ENCODE data around the gene CSH2.
A peak's percentile ranks its signal among the peaks of the same experiment; 100 is the strongest.

Gene CSH2

DNA sequence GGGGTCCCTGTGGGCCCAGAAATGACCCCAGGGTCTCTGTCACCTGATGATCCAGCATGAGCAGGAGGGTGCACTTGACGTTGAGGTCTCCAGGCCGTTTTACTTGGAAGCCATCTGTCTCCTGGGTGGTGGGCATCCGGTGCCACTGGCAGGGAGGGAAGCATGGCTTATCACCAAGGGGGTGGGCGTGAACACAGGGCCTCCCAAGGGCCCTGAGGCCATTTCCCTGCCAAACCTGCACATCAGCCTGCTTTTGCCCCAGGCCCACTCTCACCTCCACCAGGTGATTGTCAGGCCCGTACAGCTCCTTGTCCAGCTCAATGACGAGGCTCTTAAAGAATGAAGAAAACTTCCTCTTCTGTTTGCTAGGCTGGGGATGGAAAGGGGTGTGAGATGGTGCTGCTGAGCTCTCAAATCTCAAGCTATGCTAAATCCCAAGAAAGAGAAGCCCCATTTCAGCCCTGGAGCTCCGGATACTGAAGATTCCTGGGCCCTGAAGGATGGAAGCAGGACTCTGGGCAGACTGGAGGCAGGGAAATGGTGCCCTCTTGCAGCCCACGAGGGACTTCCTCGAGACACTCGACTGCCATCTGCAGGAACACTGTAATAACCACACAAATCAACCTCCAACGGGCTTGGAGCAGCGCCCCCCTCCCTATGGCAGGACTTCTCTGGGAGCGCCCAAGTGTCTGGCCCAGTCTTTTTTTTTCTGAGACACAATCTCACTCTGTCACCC is 38.9 kb downstream of the CSH2 start:
- no peak for DNase-seq (ENCODE audit: low read depth)

DNA sequence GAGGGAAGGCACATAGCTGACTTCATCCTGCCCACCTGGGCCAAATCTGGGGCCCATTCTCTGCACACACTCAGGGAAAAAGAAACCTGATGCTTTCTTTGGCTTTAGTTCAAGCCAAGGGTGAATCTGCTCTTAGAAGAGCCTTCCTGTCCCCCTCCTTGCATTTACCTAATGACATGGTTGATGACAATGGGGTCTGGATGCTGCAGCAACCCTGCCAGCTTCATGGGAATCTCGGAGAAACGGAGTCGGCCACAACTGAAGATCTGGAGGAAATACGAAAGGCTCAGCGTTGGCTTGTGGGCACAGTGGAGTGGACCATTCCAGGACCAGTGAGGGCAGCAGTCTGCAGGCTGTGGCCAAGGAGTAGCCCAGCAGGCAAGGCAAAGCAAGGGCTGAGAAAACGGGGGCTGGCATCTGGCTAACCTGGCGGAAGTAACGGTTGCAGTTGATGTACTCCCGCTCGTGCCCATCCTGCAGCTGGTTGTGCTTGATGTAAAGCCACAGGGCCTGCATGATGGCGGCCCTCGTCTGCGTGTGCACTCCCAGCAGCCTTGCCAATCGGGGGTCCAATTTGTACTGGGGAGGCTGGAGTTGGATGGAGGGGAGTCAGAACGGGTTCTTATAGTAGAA is 39.6 kb downstream of the CSH2 start:
- no peak for DNase-seq (ENCODE audit: low read depth)

DNA sequence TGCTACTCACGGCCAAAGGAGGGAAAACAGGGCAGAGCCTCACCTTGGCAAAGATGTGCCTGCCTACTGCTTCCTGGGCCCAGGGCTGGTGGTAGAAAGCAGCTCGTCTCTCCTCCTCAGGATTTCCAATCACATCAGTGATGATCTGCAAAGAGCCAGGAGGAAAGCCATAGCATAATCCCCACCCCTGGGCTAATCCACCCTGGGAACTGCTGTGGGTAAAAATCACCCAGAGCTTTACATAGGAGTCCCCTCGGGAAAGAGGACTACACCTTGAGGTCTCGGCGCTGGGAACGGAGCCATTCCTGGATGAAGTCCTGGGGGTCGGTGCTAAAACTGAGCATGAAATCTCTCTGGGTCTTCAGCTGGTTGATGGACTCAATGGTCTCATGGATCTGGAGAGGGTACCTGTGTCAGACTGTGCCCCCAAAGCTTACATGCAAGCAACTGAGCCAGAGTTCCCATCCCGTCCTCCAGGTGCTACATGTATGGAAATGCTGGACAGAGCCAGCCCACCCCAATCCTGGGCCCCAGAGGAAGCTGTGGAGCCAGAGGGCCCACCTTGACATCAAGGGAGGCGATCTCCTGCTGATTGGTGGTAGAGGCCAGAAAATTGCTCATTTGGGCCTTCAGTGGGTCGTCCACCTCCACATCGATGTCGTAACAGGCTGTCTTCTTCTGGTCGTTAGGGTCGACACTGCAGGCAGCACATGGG is 40.3 kb downstream of the CSH2 start:
- DNase-seq (ENCODE audit: low read depth), result no peak

DNA sequence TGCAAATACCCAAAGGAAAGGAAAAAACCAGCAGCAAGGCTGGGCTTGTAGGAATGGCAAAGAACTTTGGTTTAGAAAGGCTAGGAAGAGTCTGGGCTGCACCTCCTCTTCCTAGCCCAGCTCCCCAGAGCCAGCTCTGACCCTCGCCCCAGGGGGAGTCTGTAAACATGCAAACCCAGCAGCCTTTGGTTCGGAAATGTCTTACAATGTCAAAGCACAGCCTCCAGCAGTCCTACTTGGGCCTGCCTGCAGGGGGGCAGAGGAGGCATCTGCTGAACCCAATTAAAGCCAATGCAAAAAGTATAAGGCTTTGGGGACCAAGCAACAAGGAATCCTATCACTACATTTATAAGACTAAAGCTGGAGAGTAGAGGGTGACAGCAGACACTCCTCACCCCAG is 41.0 kb downstream of the CSH2 start:
- no peak for DNase-seq (ENCODE audit: low read depth)

DNA sequence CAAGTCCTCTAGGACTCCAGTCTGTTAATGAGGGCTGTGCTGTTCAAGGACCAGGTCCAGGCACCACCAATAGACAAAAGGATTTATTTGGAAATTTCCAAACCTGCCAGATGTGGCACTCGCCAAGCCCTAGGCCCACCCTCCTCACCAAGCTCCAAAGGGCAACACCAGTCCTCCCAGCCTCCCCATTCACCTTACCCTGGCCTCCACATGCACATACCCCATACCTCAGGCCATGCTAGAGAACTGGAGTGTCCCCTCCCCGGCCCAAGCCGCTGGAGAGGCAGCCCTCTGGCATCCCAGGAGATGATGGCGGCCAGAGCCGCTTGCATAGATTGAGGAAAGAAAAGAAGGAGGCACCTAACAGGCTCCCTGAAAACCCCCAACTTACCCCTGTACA is 41.5 kb downstream of the CSH2 start:
- DNase-seq (ENCODE audit: low read depth), result no peak

DNA sequence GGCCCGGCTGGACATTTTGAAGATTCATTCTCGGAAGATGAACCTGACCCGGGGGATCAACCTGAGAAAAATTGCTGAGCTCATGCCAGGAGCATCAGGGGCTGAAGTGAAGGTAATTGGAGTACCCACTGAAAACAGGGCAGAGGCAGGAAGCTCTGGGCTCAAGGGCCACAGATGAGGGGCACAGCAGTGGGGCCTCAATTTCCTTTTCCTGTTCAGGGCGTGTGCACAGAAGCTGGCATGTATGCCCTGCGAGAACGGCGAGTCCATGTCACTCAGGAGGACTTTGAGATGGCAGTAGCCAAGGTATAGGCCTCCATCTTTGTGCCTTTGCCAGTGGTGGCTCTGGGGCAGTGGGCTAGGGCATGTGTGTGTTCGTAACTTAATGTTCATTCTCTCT is 42.0 kb downstream of the CSH2 start:
- DNase-seq (ENCODE audit: low read depth), result no peak

DNA sequence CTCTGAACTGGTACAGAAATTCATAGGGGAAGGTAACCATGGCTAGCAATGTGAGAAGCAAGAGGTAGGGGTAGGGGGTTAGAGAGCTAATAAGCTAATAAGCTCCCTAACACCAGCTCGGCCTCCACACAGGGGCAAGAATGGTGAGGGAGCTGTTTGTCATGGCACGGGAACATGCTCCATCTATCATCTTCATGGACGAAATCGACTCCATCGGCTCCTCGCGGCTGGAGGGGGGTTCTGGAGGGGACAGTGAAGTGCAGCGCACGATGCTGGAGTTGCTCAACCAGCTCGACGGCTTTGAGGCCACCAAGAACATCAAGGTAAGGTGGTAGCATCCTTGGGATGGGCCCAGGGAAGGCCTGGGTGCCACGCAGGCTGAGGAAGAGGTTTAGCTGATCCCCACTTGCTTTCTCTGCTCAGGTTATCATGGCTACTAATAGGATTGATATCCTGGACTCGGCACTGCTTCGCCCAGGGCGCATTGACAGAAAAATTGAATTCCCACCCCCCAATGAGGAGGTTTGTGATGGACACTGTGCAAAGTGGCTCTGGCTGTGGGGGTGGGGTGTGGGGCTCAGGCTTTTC is 42.5 kb downstream of the CSH2 start:
- DNase-seq (ENCODE audit: low read depth), result no peak

DNA sequence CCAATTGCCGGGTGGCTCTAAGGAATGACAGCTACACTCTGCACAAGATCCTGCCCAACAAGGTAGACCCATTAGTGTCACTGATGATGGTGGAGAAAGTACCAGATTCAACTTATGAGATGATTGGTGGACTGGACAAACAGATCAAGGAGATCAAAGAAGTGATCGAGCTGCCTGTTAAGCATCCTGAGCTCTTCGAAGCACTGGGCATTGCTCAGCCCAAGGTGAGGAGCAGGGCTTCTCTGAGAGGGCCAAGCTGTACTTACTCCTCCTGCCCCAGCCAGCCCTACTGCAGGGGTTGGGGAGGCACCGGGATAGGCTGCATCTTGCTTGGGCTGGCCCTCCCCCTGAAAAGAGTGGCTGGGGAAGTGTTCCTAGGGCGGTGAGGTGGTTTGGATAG is 43.2 kb downstream of the CSH2 start:
- no peak for DNase-seq (ENCODE audit: low read depth)

DNA sequence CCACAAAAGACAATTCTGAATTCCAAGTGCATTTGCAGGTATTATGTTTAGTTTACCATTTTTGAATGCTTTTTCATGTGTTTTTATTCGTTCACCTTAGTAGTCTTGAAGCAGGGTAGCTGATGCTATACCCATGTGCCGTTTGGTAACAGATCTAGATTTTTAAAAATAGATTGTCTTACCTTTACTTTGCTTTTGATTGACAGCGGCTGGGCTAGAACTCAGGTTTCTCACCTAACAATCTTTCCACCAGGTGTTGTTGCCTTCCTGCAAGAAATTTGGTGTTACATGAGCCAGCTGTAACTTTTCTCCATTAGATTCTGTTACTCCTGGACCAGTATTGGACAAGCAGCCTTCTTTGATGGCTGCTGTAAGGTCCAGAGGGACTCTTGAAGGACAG is 44.5 kb downstream of the CSH2 start:
- DNase-seq (ENCODE audit: low read depth), result no peak

DNA sequence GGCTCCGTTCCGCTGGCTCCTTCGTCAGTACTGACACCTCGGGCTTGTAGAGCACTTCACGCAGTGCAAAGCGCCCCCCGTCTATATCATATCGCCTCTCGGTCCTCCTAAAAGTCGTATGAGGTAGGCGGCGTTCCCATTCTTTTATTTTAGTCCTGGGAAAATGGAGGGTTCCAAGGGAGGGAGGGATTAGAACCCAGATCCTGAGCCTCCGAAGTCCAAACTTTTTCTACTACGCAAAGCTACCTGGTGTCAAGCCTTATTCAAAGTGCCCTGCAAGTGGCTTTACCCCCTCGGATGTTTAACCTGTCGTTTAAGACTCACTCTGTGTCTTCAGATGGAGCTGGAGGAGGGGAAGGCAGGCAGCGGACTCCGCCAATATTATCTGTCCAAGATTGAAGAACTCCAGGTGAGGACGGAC is 45.7 kb downstream of the CSH2 start:
- DNase-seq (ENCODE audit: low read depth), result no peak

DNA sequence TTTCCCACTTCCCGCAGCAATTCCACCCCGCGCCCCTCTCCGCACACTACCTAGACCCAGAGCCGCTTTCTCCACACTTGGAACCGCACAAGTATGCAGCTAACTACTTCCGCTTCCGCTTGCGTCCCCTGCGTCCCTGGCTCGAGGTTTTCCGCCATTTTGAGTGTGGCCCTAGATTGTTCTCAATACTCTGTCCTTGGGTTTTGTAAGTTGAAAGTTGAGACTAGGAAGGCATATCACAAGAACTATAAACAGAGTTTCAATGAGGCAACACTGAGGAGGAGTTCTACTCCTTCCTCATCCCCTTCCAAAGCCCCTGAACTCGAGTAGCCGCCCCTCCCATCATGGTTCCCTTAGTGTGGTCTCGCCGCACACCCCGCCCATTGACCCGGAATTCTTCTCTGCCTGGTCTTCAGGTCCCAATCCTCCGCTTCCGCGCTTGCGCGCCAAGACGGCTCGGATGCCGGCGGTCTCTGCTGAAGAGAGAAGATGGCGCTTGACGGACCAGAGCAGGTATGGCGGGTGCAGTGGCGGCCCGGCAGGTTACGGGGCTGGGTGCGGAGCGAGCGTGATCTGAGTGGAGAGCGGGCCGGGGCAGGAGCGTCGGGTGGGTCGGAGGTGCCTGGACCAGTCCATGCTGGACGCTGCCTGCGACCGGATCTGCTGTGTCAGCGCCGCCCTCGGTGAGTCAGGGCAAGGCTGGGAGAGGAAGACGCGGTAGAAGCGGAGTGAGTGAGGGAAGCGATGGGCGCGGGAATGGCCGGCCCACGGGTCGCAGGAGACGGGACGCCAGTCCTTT is 46.3 kb downstream of the CSH2 start, which contains the start of the genes FTSJ3 and PSMC5:
FTSJ3 (minus strand) TSS at position 662 of the 799 bp plus-strand sequence. CDS start 761 bp downstream, outside the sequence.
PSMC5 (plus strand) TSS at position 430 of the 799 bp plus-strand sequence; CDS start at position 490, 60 bp downstream.
- peak; percentile 92 for DNase-seq (ENCODE audit: low read depth)

DNA sequence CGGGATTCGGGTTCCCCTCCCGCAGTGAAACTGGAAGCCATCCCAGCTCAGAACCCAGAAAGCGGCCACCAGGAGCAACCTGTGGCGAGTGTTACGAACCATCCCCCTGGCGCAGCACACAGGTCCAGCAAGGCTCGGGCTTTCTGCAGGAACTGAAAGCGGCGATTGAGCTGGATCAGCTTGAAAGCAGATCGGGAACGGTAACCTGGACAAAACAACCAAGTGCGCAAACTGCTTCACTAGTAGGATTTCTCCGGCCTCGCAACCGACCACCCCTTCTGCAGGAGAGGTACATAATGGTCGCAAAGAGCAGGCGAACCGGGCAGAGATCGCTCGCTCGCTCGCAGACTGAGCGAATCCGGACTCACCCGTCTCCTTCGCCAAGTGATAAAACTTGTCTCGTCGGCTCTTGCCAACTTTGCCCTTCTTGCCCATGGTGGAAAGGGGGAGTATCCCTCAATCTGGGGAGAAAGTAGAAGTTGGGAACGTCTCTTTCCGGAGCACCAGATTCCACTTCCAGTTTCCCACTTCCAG is 46.9 kb downstream of the CSH2 start:
- DNase-seq (ENCODE audit: low read depth), result no peak

DNA sequence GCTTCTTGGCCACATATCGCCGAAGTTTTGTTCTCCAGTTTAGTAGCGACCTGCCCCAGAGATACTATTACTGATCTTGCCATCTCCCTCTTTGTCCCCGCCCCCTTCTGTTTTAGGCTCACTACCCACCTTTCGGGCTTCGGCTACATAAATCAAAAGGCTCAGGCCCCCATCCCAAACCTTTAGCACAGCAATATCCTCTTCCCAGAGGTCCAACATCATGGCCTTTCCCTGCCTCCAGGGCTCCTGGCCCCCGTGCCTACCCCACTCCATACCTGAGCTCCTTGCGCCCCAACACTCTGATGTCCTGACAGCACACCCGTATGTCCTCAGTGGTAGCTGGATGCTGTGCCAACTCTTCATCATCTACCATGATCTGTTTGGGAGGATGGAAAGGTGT is 49.1 kb downstream of the CSH2 start:
- DNase-seq (ENCODE audit: low read depth), result no peak

DNA sequence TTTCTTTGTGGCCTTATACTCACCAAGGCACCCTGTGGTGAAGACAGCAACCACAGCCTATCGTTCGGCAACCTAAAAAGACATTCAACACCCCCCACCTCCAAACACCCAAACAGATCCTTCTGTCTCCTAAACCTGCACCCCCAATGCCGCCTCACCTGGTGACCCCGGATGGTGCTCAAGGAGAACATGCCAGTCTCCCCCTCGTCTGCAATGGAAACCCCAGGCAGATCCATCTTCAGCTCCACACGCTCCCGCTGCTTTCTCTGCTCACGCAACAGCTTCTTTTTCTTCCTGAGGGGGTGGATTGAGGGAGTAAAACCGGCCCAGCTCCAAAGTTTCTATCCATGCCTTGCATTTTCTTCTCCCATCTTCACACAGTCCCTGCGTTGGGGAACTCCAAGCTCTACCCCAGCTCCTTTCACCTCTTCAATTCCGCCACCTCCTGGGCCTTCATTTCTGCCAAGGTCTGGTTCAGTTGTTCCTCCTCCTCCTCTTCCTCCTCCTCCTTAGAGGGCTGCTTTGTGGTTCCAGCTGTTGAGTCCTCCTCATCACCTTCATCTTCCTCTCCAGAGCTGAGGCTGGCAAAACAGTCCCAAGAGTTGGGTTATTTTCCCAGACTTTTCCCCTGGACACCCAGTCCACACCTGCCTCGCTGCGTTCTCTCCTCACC is 49.7 kb downstream of the CSH2 start:
- DNase-seq (ENCODE audit: low read depth), result no peak

DNA sequence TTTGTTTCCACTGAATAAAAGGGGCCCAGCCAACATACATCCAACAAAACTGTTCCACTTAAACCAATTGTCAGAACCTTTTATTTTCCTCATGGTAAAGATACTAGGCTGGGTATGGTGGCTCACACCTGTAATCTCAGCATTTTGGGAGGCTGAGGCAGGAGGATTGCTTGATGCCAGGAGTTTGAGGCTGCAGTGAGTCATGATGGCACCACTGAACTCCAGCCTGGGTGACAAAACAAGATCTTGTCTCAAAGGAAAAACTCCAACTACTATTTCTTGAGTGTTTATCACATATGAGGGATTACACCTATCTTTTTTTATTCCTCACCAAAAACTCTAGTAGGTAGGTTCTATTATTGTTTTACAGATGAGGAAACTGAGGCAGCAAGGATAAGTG is 50.9 kb downstream of the CSH2 start:
- no peak for DNase-seq (ENCODE audit: low read depth)

All from activated T-cell treated with anti-CD3 and anti-CD28 coated beads for 1 hour (primary cell).